HG02970 (cell line): ENCODE data around the gene TRDMT1.

ENCODE experiments used
- ATAC-seq: cut with Tn5 transposase; IDR thresholded peaks from one replicate; pipeline ENCODE4 v1.9.1; 2021; ENCODE audit warnings: mild to moderate bottlenecking, moderate library complexity, moderate number of reproducible peaks; ENCODE audit not compliant: unreplicated experiment, low FRiP score

The TRDMT1 gene

GRCh38 chr10:17213646-17214349 lies 12.3 kb upstream of the TRDMT1 start:
- no peak for ATAC-seq

- no peak for ATAC-seq
Observed at GRCh38 chr10:17212802-17213221, 11.3 kb upstream of the TRDMT1 start.

GRCh38 chr10:17210361-17210760 lies 8.9 kb upstream of the TRDMT1 start:
- no peak for ATAC-seq

GRCh38 chr10:17209881-17210280 lies 8.4 kb upstream of the TRDMT1 start:
- ATAC-seq, result no peak

- no peak for ATAC-seq
Observed at GRCh38 chr10:17209302-17209701, 7.8 kb upstream of the TRDMT1 start.

GRCh38 chr10:17208476-17208875 lies 7.0 kb upstream of the TRDMT1 start:
- ATAC-seq, result no peak

GRCh38 chr10:17206210-17206709 lies 4.8 kb upstream of the TRDMT1 start:
- peak; percentile 73 for ATAC-seq

GRCh38 chr10:17203416-17203815 lies 1.9 kb upstream of the TRDMT1 start:
- no peak for ATAC-seq

GRCh38 chr10:17202999-17203398 lies 1.5 kb upstream of the TRDMT1 start:
- ATAC-seq, result no peak

GRCh38 chr10:17202506-17202905 lies 1.0 kb upstream of the TRDMT1 start:
- ATAC-seq, result no peak

- ATAC-seq, result no peak
Observed at GRCh38 chr10:17201794-17202116, 283 bp upstream of the TRDMT1 start.

GRCh38 chr10:17200001-17200911 lies 1.2 kb downstream of the TRDMT1 start:
- ATAC-seq, result no peak

GRCh38 chr10:17199351-17199804 lies 2.1 kb downstream of the TRDMT1 start:
- no peak for ATAC-seq

GRCh38 chr10:17196573-17196972 lies 4.9 kb downstream of the TRDMT1 start:
- no peak for ATAC-seq

- ATAC-seq, result no peak
Observed at GRCh38 chr10:17196045-17196444, 5.4 kb downstream of the TRDMT1 start.

- no peak for ATAC-seq
Observed at GRCh38 chr10:17195083-17195482, 6.4 kb downstream of the TRDMT1 start.

- no peak for ATAC-seq
Observed at GRCh38 chr10:17190602-17191001, 10.9 kb downstream of the TRDMT1 start.

- no peak for ATAC-seq
Observed at GRCh38 chr10:17188644-17189172, 12.8 kb downstream of the TRDMT1 start.

GRCh38 chr10:17185873-17186272 lies 15.6 kb downstream of the TRDMT1 start:
- ATAC-seq, result no peak

GRCh38 chr10:17183110-17183509 lies 18.4 kb downstream of the TRDMT1 start:
- no peak for ATAC-seq

- ATAC-seq, result no peak
Observed at GRCh38 chr10:17181751-17182150, 19.7 kb downstream of the TRDMT1 start.
